ENCODE data around the gene PTPRN. TPM values are rescaled to one million over a fixed set of nuclear protein-coding genes. Genes with fewer than 3 reads are reported as not detected.

PTPRN gene
- total RNA-seq, 1 experiment from 2014 or later: 0.30 TPM

DNA sequence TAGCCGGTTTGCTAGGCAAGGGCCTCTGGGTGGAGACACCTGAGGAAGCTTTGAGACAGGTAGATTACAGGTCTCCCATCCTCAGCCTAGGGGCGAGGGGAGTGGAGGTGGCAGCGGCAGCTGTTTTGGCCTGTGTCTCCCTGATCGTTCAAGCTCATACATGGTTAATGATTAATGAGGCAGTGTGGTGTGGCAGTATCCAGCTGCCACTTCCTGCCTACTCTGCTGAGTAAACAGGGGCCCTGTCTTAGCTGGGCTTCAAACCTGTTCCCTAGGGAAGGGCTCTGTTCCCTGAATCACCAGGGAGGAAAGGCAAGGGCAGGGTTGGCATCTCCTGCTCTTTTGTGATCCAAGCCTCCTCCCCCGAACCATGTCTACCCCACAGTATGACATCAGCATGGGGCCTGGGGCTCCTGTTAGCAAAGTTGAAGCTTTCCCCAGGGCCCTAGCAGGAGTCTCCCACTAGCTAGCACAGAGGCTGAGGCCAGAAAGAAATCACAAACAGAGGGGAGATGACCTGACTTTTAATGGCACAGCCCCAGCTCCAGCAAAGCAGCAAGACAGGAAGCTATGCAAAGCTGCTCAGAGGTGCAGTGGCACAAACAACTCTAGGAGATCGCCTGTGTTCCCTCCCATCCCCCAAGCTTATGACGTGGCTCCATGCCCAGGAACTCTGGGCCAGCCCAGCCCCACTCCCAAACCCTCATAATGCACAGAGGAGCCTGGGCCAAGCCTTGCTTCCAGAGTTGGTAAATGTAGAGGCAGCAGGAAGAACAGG is 59.8 kb downstream of the PTPRN start:
- Histone ChIP-seq H3K27me3 (replicated peaks; ENCODE audit: insufficient read depth, low read depth, low read length, poor library complexity) (peaks cover 4% of the 10 kb centered on the region), H3K4me1 (ENCODE audit: insufficient read depth, low read length, poor library complexity, severe bottlenecking) (peaks cover 43% of the 10 kb centered on the region), H3K36me3 (ENCODE audit: insufficient read depth, low read length, poor library complexity, severe bottlenecking) (peaks cover 10% of the 10 kb centered on the region), H3K4me3 (ENCODE audit: low read depth, low read length, poor library complexity, severe bottlenecking) (no peak overlapping the region), H3K9me3 (ENCODE audit: low read depth, low read length, poor library complexity, severe bottlenecking) (no peaks in the 10 kb centered on the region), H3K27ac (ENCODE audit: low read depth, low read length, poor library complexity, severe bottlenecking) (peak overlapping the region; percentile 87)
- peak; percentile 93 for DNase-seq (ENCODE audit: low spot score)
- POLR2A ChIA-PET (ENCODE audit: low non-redundant PET): no interaction called here
- TF ChIP-seq EZH2 (IDR thresholded peaks at IDR 0.05; ENCODE audit: borderline replicate concordance, low read depth, low read length, poor library complexity, severe bottlenecking): no peak
- no peak for TF ChIP-seq CTCF (conservative IDR thresholded peaks at IDR 0.05; ENCODE audit: low read depth, low read length)
- intact Hi-C loops (cut with micrococcal nuclease; ENCODE audit: unreplicated experiment): no loop called here
- no TSS peak for BruUV-seq (replicated peaks)
- CTCF ChIA-PET: interaction anchor here (0.9 to 1.0 kb wide), 2 partner anchors 28 to 46 kb away, joined by 3 read pairs; no protein-coding TSS in a partner anchor

DNA sequence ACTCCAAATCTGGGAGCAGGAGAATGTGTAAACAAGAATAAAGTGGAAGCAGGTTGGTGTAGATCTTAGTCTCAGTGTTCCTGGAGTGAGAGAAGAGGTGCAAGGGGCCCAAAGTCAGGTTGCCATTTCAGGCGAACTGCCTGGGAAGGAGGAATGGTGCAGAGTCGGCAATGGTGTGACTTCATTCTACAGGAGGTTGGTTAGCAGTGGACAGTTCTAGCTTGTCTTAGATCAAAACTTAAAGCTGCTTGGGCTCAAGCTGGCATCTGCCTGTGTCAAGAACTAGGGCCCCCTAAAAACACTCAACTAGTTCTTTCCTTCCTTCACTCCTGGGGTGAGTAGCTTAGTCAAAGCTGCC is 60.4 kb downstream of the PTPRN start:
- intact Hi-C loops (cut with micrococcal nuclease; ENCODE audit: unreplicated experiment): no loop called here
- no peak overlapping the region for H3K4me3 ChIP-seq (ENCODE audit: low read depth, low read length, poor library complexity, severe bottlenecking)

More for the DNA sequence above, 60.4 kb downstream of the PTPRN start:
- ChIA-PET POLR2A (ENCODE audit: low non-redundant PET) (no interaction called here), CTCF (no interaction called here)
- Histone ChIP-seq H3K9me3 (ENCODE audit: low read depth, low read length, poor library complexity, severe bottlenecking) (no peaks in the 10 kb centered on the region), H3K36me3 (ENCODE audit: insufficient read depth, low read length, poor library complexity, severe bottlenecking) (peaks cover 10% of the 10 kb centered on the region), H3K4me1 (ENCODE audit: insufficient read depth, low read length, poor library complexity, severe bottlenecking) (peaks cover 43% of the 10 kb centered on the region), H3K27ac (ENCODE audit: low read depth, low read length, poor library complexity, severe bottlenecking) (peak overlapping the region; percentile 87), H3K27me3 (replicated peaks; ENCODE audit: insufficient read depth, low read depth, low read length, poor library complexity) (no peaks in the 10 kb centered on the region)
- BruUV-seq (replicated peaks): no TSS peak
- TF ChIP-seq CTCF (conservative IDR thresholded peaks at IDR 0.05; ENCODE audit: low read depth, low read length) (no peak), EZH2 (IDR thresholded peaks at IDR 0.05; ENCODE audit: borderline replicate concordance, low read depth, low read length, poor library complexity, severe bottlenecking) (no peak)
- DNase-seq (ENCODE audit: low spot score): no peak
